IMR-90 (cell line): ENCODE data around the gene PRPS1.

Source experiments
- BHLHE40 ChIP-seq: fragments of 150-350 bp; IDR thresholded peaks from 2 replicates; pipeline ENCODE4 v1.6.1; 2016; ENCODE audit warnings: mild to moderate bottlenecking, low read depth, low read length
- CEBPB ChIP-seq: IDR thresholded peaks from 2 replicates; pipeline ENCODE4 v1.6.1; 2012; ENCODE audit warnings: low read depth, low read length, improper control_type of control experiment
- MXI1 ChIP-seq: IDR thresholded peaks from 2 replicates; pipeline ENCODE4 v1.6.1; 2012; ENCODE audit warnings: low read depth, mild to moderate bottlenecking, low read length, moderate library complexity, borderline replicate concordance
- POLR2A ChIP-seq: IDR thresholded peaks from 2 replicates; pipeline ENCODE4 v1.6.1; 2012; ENCODE audit warnings: mild to moderate bottlenecking, low read depth, low read length
- RAD21 ChIP-seq: IDR thresholded peaks from 2 replicates; pipeline ENCODE4 v1.6.1; 2012; ENCODE audit warnings: low read length, improper control_type of control experiment
- TF ChIP-seq, protein P1 (sequence below): conservative IDR thresholded peaks from 2 replicates; pipeline ENCODE4 v1.5.1; 2012; ENCODE audit warnings: mild to moderate bottlenecking, low read depth, low read length, improper control_type of control experiment

DNA sequence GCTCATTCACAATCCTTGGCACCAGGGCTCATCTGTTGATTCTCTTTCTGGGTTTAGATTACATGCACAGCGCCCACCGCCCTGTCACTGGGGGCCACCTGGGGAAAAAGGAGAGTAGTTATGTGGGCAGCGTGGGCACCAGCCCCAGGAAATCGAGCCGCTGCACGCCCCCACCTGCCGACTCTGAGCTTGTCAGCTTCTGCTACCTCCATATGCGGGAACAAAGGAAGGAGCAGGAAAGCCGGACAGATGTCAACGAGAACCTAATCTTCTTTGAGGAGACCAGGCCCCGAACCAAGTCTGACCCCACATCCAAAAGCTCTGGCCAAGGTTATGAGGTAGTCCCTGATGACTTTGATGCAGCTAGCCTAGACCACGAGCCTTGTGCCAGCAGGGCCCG is 31.0 kb upstream of the PRPS1 start:
- no peak for TF ChIP-seq RAD21
- TF ChIP-seq, protein P1, sequence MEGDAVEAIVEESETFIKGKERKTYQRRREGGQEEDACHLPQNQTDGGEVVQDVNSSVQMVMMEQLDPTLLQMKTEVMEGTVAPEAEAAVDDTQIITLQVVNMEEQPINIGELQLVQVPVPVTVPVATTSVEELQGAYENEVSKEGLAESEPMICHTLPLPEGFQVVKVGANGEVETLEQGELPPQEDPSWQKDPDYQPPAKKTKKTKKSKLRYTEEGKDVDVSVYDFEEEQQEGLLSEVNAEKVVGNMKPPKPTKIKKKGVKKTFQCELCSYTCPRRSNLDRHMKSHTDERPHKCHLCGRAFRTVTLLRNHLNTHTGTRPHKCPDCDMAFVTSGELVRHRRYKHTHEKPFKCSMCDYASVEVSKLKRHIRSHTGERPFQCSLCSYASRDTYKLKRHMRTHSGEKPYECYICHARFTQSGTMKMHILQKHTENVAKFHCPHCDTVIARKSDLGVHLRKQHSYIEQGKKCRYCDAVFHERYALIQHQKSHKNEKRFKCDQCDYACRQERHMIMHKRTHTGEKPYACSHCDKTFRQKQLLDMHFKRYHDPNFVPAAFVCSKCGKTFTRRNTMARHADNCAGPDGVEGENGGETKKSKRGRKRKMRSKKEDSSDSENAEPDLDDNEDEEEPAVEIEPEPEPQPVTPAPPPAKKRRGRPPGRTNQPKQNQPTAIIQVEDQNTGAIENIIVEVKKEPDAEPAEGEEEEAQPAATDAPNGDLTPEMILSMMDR = no peak
- no peak for TF ChIP-seq POLR2A
- TF ChIP-seq MXI1 = no peak
- TF ChIP-seq CEBPB = no peak
- no peak for TF ChIP-seq BHLHE40
